A549 (cell line): ENCODE results near the gene IQUB.

Experiments
- CTCF ChIP-seq: fragments of >200 bp; sonication (Bioruptor Twin); formaldehyde crosslinking; IDR thresholded peaks from 3 replicates; pipeline ENCODE4 v1.5.1; 2016
- NFE2L2 ChIP-seq: fragments of 150-350 bp; conservative IDR thresholded peaks from 2 replicates; pipeline ENCODE4 v1.6.1; 2014; ENCODE audit warnings: low read length
- PBX3 ChIP-seq: IDR thresholded peaks from 2 replicates; pipeline ENCODE4 v1.6.1; 2012
- ZSCAN20 ChIP-seq: fragments of 250-450 bp; sonication (Bioruptor Pico); IDR thresholded peaks from 2 replicates; pipeline ENCODE4 v1.8.0; 2022; ENCODE audit warnings: mild to moderate bottlenecking, moderate library complexity

GRCh38 chr7:123553159-123553558 lies 18.8 kb upstream of the IQUB start:
- TF ChIP-seq CTCF (no peak), NFE2L2 (no peak), PBX3 (no peak), ZSCAN20 (CRISPR knock-in tag) (no peak)
